A673 (cell line): Measurements from ENCODE around the gene MAGT1. TPM values are rescaled to one million over a fixed set of nuclear protein-coding genes. Genes with fewer than 3 reads are reported as not detected.

ENCODE experiments used
- BruUV-seq: library from RNA; stranded (reverse); fragments of 400-500 nt; replicated peaks from 2 replicates; lab custom pipeline; 2021; lab: Mats Ljungman, UMichigan
- CTCF ChIA-PET: fragments of 300-600 bp; sonication (Branson Sonifier 250); formaldehyde crosslinking; loops from one replicate; lab custom pipeline; 2022; ENCODE audit warnings: antibody characterized with exemption; lab: Charles Lee
- POLR2A ChIA-PET: fragments of 300-600 bp; sonication (Branson Sonifier 250); formaldehyde crosslinking; loops from one replicate; lab custom pipeline; 2022; ENCODE audit warnings: antibody characterized with exemption; ENCODE audit not compliant: low non-redundant PET; lab: Charles Lee
- DNase-seq: peaks from one replicate; pipeline ENCODE4 v3.0.0-alpha.2; 2015; ENCODE audit warnings: low spot score
- H3K27ac ChIP-seq: fragments of 200-600 bp; sonication (generic); 2 replicates; pipeline ENCODE4 v1.5.1; 2016; ENCODE audit warnings: mixed run types, low read depth, mild to moderate bottlenecking, mixed read lengths, antibody characterized with exemption, low read length; ENCODE audit not compliant: poor library complexity, severe bottlenecking
- H3K27me3 ChIP-seq: fragments of 200-600 bp; sonication (generic); replicated peaks from 2 replicates; pipeline ENCODE4 v1.6.1; 2017; ENCODE audit warnings: mixed run types, low read depth, mild to moderate bottlenecking, mixed read lengths, antibody characterized with exemption, low read length; ENCODE audit not compliant: insufficient read depth, poor library complexity
- H3K36me3 ChIP-seq: fragments of 200-600 bp; sonication (generic); 2 replicates; pipeline ENCODE4 v1.6.1; 2016; ENCODE audit warnings: mixed run types, mild to moderate bottlenecking, mixed read lengths, antibody characterized with exemption, low read length; ENCODE audit not compliant: insufficient read depth, poor library complexity, severe bottlenecking
- H3K4me1 ChIP-seq: fragments of 200-600 bp; sonication (generic); 2 replicates; pipeline ENCODE4 v1.6.1; 2017; ENCODE audit warnings: mixed run types, mild to moderate bottlenecking, mixed read lengths, antibody characterized with exemption, low read length; ENCODE audit not compliant: insufficient read depth, poor library complexity, severe bottlenecking
- H3K4me3 ChIP-seq: fragments of 200-600 bp; sonication (generic); 2 replicates; pipeline ENCODE4 v1.5.1; 2016; ENCODE audit warnings: low read depth, mixed run types, mild to moderate bottlenecking, mixed read lengths, low read length; ENCODE audit not compliant: poor library complexity, severe bottlenecking
- H3K9me3 ChIP-seq: fragments of 200-600 bp; sonication (generic); 2 replicates; pipeline ENCODE4 v1.6.1; 2016; ENCODE audit warnings: mixed run types, low read depth, mild to moderate bottlenecking, mixed read lengths, antibody characterized with exemption, low read length; ENCODE audit not compliant: poor library complexity, severe bottlenecking
- EZH2 ChIP-seq: fragments of 200-600 bp; sonication (generic); IDR thresholded peaks from 2 replicates; pipeline ENCODE4 v1.6.1; 2017; ENCODE audit warnings: borderline replicate concordance, low read depth, mild to moderate bottlenecking, mixed read lengths, antibody characterized with exemption, low read length; ENCODE audit not compliant: poor library complexity, severe bottlenecking
- intact Hi-C: fragments of 100-400 bp; cut with micrococcal nuclease; formaldehyde crosslinking; loops from one replicate; pipeline ENCODE4 v1.10.0; 2022; ENCODE audit not compliant: unreplicated experiment
- total RNA-seq: library from RNA; stranded (reverse); gene quantifications from 2 replicates; pipeline ENCODE4 v1.2.3, GENCODE V29; 2021
- TF ChIP-seq, protein P1 (sequence below): fragments of 300-800, 200-600 bp; sonication (generic); conservative IDR thresholded peaks from 2 replicates; pipeline ENCODE4 v1.5.1; 2017; ENCODE audit warnings: low read depth, mild to moderate bottlenecking, antibody characterized with exemption, low read length, moderate library complexity, mixed read lengths

The MAGT1 gene
- total RNA-seq, 1 experiment from 2014 or later: 66.8 TPM

DNA sequence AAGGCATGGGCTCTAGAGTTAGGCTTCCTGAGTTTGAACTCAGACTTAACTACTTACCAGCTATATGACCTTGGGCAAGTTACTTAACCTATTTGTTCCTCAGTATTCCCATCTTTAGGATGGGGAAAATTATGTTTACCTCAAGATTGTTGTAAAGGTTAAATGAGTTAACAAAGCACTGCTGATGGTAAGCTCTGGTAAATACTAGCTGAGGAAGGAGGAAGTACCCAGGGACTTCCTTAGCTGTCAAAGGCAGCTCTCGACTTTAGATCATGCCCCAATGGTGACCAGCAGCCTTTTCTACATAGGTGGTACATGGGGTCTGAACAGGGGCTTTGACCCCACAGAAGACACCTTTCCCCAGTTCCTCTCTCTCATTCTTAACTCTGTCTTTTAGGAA is 35.3 kb upstream of the MAGT1 start:
- intact Hi-C loops: no loop called here
- CTCF ChIA-PET: no interaction called here
- TF ChIP-seq, protein P1, sequence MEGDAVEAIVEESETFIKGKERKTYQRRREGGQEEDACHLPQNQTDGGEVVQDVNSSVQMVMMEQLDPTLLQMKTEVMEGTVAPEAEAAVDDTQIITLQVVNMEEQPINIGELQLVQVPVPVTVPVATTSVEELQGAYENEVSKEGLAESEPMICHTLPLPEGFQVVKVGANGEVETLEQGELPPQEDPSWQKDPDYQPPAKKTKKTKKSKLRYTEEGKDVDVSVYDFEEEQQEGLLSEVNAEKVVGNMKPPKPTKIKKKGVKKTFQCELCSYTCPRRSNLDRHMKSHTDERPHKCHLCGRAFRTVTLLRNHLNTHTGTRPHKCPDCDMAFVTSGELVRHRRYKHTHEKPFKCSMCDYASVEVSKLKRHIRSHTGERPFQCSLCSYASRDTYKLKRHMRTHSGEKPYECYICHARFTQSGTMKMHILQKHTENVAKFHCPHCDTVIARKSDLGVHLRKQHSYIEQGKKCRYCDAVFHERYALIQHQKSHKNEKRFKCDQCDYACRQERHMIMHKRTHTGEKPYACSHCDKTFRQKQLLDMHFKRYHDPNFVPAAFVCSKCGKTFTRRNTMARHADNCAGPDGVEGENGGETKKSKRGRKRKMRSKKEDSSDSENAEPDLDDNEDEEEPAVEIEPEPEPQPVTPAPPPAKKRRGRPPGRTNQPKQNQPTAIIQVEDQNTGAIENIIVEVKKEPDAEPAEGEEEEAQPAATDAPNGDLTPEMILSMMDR: no peak
- no peak for TF ChIP-seq EZH2
- BruUV-seq: no TSS peak
- peaks cover 3% of the 10 kb centered on the region for H3K4me1 ChIP-seq
- POLR2A ChIA-PET: no interaction called here
- H3K4me3 ChIP-seq: no peak overlapping the region
- H3K27ac ChIP-seq: no peak overlapping the region
- no peak for DNase-seq
- no peaks in the 10 kb centered on the region for H3K9me3 ChIP-seq
- no peaks in the 10 kb centered on the region for H3K27me3 ChIP-seq
- H3K36me3 ChIP-seq: no peaks in the 10 kb centered on the region

DNA sequence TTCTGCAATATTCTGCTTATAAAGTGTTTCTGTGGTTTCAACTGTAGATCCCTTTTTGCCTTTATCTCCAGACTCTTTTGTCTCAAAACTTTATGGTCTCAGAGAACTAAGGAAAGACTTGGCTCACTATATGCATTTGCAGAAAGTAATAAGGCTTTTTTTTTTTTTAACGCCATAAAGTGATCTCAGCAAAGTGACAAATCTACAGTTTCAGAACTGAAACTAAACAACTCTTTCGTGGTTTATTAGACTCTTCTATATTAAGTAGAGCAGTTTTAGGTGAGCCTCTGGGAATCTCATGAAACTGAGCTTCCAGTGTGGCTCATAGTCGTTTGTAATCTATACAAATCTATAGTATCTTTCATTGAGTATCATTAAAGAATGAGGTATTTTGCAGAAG is 30.5 kb upstream of the MAGT1 start:
- Histone ChIP-seq H3K4me3 (no peak overlapping the region), H3K27ac (no peak overlapping the region), H3K9me3 (no peaks in the 10 kb centered on the region), H3K4me1 (no peaks in the 10 kb centered on the region), H3K36me3 (no peaks in the 10 kb centered on the region), H3K27me3 (no peaks in the 10 kb centered on the region)
- DNase-seq: no peak
- intact Hi-C loops: no loop called here
- no peak for TF ChIP-seq EZH2
- TF ChIP-seq, protein P1: no peak
- ChIA-PET CTCF (no interaction called here), POLR2A (no interaction called here)
- BruUV-seq: no TSS peak

DNA sequence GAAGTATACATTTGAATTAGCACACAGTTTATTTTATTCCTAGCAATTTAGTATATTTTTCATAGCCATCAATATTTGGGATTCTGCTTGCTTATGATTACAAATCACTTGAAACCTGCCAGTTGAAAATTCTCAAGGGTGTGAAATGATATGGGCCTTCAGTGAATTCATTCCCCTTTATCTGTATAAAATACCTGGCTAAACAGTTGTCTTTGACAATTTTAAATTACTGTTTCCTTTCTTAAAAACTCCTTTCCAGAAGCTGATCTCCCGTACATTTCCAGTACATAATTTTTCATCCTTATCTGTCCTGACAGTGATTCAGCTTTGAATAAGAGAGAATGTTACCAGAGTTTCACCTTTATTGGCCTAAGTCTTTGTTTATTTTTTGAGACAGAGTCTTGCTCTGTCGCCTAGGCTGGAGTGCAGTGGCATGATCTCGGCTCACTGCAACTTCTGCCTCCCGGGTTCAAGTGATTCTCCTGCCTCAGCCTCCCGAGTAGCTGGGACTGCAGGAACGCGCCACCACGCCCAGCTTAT is 29.2 kb upstream of the MAGT1 start:
- TF ChIP-seq, protein P1: no peak
- TF ChIP-seq EZH2: no peak
- H3K27me3 ChIP-seq: no peaks in the 10 kb centered on the region
- CTCF ChIA-PET: no interaction called here
- H3K36me3 ChIP-seq: no peaks in the 10 kb centered on the region
- no TSS peak for BruUV-seq
- no peak overlapping the region for H3K4me3 ChIP-seq
- intact Hi-C loops: no loop called here
- no peak for DNase-seq
- H3K9me3 ChIP-seq: no peaks in the 10 kb centered on the region
- no peaks in the 10 kb centered on the region for H3K4me1 ChIP-seq
- no peak overlapping the region for H3K27ac ChIP-seq
- POLR2A ChIA-PET: no interaction called here
